ENCODE results near the gene TMEM33.

Gene TMEM33

DNA sequence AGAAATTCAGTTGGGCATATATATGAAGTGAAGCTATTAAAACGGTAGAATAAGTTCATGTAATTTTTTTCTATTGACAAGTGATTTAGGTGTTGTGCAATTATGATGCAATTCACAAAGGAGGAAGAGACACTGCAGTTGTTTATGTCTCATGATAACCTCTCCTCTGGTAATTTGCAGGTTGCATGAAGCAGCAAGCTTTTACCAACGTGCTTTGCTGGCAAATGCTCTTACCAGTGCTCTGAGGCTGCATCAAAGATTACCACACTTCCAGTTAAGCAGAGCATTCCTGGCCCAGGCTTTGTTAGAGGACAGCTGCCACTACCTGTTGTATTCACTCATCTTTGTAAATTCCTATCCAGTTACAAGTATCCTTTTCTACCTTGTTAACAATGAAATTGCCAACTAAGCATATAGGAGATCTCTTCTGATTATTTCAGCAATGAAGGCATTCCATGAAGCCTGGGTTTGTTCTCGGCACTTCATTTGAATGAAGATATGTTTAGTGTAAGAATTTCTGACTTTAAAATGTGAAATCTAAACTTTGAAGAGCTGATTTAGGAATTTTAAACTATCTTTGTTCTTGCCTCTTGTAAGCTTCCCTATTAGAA, 3.9 kb downstream of the TMEM33 start:
- no peak for DNase-seq (ENCODE audit: low read depth in 2 of 2)

DNA sequence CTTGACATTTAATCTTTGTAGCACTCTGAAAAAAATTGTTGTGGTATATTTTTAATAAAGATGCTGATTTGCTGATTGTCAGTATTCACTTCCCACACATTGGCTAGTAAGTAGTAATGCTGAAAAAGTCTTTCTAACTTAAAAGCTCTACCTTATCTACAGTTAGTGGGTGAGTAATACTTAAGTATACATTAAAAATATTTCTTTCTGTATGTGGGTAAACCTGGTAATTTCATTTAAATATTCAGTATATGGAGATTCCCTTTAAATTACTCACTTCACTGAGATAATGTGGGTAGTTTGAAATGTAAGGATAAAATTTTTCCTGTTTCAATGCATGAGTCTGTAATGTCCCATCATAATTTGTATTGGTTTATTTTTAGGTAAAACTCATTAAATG, 5.6 kb downstream of the TMEM33 start:
- DNase-seq (ENCODE audit: low read depth in 2 of 2): no peak

DNA sequence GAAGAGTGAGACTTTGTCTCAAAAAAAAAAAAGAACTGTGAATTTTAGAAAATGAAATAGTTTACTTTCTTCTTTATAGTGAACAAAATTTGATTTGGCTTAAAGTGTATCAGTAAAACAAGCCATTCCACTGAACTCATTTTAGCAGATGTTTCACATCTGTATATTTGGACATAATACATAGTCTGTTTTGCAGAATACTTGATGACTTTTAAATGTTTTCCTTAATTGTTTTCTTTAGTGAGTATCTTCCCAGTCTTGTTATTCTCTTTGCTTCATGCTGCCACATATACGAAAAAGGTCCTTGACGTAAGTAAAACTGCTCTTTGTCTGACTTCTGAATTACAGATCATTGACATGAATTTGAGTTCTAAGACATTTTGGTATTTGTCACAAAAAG, 8.3 kb downstream of the TMEM33 start:
- no peak for DNase-seq (ENCODE audit: low read depth in 2 of 2)

DNA sequence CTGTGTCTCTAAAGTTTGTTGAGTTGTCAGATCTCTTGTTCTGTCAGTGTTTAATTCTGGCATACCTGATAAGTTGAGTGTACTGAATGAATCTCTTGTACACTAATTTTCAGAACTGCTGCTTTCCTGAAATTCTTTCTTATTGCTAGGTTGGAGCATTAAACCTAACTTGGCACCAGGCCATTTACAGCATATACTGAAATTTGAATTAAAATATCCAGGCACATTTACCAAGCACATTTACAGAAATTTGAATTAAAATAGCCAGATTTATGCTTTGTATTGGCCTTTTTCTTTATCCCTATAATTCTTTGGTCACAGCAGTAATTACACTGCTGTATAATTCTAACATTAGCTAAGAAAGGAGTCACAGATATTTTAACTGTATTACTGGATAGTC, 8.9 kb downstream of the TMEM33 start:
- DNase-seq (ENCODE audit: low read depth in 2 of 2): no peak

DNA sequence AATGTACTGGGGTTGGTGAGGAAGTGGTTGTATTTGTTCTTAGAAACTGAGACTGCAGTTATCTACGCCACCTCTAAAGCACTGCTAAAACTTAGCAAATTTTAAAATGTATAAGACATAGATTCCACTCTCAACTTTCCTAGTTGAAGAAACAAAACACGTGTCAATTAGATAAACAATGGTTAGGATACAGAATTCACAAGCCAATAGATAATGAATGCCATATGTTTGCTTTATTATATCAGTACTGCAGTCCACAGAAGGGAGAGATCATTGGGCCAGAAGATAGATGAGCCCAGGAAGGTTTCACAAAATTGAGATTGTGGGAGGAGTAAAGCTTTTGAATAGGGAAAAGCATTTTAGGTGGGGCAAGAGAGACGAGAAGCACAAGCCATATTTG, 14.3 kb downstream of the TMEM33 start:
- no peak for DNase-seq (ENCODE audit: low read depth in 2 of 2)

DNA sequence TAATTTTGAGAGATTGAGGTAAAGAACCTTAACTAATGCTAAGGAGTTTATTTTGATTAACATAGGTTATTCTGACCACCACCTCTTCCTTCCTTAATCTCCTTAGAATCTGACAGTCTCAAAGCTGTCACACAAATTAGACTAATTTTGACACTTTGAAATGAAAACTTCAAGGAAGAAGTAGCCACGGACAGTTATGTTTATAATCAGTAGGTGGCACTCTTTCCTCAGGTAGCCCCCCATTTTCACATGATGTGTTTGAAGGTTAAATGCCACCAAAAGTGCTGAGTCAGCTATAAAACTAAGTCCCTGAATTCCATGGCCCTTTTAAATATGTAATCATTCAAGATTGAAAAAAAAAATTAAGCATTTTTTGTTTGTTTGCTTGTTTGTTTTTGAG, 22.4 kb downstream of the TMEM33 start:
- no peak for DNase-seq (ENCODE audit: low read depth in 2 of 2)

DNA sequence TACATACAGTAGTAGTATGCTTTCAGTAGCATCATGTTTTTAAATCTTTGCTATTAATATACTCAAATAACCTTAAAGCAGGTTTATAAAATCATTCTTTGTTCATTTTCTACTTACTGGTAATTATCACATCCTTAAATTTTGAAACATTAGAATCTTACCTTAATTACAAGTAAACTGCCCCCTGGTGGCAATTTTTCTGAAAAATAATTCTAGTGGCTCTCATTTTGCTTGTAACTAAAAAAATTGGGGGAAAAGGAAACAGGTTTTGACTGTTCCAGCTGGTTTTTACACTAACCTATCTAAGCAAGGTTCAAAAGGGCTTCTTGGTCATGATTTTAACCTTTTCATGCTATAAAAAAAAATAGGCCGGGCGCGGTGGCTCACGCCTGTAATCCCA, 27.9 kb downstream of the TMEM33 start:
- no peak for DNase-seq (ENCODE audit: low read depth in 2 of 2)

DNA sequence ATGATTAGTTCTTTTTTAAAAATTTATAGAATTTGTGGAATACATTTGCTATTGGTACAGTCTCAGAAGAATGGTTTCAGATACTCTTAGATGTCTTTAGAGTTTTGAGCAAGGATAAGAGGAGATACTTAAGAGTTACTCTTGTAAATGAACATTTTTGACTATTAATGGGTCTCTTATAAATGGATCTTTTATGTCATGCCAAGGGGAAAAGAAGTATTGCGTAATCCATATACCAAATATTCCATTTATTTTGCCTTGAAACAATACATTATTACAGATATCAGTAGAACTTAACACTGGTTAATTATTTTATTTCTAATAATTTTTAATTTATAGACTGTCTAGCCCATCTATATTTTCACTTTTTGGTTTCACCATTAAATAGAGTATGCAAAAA, 29.2 kb downstream of the TMEM33 start:
- DNase-seq (ENCODE audit: low read depth in 2 of 2): no peak

DNA sequence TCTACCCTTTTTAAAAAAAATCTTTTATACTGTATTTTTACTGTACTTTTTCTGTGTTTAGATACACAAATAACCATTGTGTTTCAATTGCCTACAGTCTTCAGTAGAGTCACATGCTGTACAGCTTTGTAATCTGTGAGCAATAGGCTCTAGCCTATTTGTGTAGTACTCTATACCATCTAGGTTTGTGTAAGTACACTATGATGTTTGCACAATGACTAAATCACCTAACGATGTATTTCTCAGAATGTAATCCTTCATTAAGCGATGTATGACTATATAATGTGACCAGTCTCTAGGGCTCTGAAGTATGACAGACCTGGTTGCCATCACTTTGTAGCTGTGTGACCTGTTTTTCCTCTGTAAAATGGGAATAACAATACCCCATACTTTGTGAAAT, 32.2 kb downstream of the TMEM33 start:
- no peak for DNase-seq (ENCODE audit: low read depth in 2 of 2)

DNA sequence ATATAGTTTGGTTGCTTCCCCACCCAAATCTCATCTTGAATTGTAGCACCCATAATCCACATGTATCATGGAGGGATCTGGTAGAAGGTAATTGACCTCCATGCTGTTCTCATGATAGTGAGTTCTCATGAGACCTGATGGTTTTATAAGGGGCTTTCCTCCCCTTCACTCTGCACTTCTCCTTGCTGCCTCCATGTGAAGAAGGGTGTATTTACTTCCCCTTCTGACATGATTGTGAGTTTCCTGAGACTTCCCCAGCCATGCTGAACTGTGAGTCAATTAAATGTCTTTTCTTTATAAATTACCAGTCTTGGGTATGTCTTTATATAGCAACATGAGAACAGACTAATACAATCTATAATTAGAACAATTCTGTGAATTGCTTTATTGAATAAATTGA, 34.4 kb downstream of the TMEM33 start:
- DNase-seq (ENCODE audit: low read depth in 2 of 2): no peak

DNA sequence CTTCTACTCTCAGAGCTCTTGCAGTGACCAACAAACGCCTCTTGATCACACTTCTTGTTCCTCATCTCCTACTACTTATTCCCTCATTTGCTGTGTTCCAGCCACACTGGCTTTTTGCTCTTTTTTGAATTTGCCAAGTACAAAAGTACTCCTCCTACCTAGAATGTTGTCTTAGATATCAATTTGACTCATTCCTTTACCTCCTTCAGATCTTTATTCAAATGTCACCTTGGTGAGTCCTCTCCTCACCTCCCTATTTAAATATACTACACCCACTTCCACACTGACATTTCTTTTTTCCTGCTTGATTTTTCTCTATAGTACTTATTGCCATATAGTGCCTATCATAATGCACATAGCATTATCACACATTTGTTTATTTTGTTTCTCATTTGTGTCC, 40.1 kb downstream of the TMEM33 start:
- DNase-seq (ENCODE audit: low read depth in 2 of 2): no peak

DNA sequence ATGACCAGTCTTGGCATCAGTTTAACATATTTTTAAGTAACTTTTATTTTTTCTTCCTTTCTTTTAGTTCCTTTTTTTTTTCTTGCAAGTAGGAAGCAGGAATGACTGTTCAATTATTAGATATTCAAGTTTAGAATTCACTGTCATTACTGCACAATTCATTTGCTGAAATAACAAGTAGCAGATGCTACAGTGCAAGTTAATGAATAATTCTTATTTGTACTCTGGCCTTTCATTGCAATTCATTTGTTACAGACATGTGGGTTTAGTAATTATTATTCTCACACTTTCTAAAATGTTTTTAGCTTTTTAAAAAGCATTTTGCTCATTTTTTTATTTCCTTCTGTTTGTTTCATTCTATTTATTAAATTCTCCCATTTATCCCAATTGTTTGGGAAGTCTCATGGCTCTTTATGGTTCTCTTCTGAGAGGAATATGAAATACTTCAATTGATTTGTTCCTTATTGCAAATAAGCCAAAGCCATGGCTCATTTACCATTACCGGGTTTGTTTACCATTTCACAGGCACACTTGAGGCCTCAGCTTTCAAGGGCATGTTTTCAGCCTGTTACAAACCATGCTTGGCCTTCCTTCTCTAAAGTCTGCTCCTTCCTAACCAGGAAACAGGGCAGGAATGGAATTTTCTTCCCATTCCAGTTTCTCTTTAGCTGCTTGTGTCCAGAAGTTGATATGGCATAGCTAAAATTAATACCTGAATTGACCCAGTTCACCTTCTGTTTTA, 41.7 kb downstream of the TMEM33 start:
- no peak for DNase-seq (ENCODE audit: low read depth in 2 of 2)

DNA sequence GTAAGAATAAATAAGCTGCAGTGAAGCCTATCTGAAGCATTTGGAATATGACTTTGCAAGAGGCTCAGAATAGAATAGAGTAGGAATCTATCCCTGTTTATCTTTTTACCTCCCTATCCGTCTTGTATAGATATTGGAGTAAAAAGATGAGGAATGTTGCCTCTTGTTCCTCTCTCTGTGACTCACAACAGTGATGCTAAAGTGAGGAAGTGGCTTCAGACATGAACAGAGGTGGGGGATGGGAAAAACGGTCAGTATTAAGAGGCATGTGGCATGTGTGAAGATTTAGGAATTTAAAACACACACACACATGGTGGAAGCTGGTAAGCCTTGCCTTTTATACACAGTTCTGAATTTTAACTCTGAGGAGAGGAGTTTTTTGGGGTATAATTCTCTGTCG, 42.5 kb downstream of the TMEM33 start:
- no peak for DNase-seq (ENCODE audit: low read depth in 2 of 2)

DNA sequence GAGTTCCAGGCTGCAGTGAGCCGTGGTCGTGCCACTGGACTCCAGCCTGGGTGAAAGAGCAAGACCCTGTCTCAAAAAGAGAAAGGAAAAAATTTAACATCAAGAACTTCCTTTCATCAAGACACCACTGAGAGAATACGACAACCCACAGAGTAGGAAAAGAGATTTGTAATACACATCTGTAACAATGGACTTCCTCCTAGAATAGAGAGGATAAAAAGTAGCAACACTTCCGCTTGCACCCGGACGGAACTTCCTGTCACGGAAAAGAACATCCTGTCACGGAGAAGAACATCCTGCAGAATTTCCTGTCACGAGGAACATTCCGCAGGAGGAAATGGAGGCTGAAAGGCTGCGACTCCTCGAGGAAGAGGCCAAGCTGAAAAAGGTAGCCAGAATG, 46.2 kb downstream of the TMEM33 start, which contains the start of gene DCAF4L1:
Gene DCAF4L1 (plus strand): TSS at position 301 of the 400 bp plus-strand sequence. CDS start 37 bp downstream, at position 338.
- no peak for DNase-seq (ENCODE audit: low read depth in 2 of 2)

DNA sequence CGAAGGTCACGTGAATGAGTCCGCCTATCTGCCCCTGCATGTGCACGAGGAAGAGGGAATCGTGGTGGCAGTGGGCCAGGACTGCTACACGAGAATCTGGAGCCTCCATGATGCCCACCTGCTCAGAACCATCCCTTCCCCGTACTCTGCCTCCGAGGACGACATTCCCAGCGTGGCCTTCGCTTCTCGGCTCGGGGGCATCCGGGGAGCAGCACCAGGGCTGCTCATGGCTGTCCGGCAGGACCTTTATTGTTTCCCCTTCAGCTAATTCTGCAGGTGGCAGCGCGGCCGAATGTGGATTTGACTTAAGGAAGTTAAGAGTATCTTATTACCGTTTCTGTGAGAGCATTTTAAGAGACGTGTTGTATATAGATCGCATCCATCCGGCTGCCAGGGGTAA, 47.5 kb downstream of the TMEM33 start:
- no peak for DNase-seq (ENCODE audit: low read depth in 2 of 2)

DNA sequence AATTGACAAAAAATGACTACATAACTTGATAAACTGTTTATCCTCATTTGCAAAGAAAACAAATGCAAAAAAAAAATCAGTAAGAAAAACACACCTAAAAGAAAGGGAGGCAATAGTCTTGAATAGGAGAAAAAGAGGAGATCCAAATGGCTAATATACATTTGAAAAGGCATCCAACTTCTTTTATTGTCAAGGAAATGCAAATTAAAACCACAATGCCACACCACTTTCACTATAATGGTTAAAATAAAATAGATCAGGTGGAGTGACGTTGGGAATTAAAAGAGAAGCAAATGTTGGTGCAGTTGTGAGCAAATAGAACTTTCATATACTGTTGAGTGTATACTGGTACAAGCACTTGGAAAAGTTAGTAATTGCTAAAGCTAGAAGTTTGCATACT, 49.9 kb downstream of the TMEM33 start:
- DNase-seq (ENCODE audit: low read depth in 2 of 2): no peak

DNA sequence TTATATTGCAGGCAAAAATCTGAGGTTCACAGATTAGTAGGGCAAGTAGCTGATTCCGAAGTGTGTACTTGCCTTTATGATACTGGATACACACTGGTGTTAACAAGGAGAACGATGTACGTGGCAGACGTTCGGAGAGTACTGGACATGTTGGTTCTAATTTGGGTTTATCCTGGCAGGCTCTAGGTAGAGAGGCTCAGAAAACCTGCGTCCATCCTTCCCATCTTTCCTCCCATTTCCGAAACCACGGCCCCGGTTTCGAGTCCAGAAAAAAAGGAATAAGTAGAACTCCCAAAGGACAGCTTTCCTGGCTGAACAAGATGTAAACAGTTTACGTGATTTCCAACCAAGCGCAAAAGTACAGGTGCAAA, 54.8 kb downstream of the TMEM33 start:
- no peak for DNase-seq (ENCODE audit: low read depth in 2 of 2)

DNA sequence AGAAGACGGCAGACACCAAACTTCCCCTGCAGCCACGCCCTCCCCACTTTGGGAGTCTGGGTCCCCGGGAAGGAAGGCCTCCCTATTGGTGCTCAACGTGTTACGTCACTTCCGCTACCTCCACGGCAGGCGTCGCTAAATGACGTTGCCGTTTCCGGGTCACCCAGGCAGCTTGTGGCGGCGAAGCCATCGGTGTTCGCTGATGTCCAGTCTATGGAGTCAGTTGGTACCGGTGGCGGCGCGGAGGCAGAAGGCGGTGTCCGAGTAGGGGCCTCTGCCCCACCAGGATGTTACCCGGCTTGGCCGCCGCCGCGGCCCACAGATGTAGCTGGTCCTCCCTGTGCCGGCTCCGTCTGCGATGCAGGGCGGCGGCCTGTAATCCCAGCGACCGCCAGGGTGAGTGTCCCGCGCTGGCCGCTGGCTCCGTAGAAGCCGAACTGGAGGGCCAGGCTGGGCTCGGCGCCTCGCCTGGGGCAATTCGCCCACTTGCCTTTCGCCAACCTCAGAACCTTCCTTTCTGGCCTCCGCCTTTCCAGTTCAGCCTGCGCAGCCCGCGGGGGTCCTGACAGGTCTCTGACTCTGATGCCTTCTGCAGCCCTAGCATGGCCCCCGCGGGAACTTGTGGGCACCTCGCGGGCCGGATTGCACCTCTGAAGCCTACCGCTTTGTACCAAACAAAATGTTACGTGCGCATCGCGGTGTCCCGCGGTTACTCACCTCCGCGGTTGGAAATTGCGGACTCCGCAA, 55.3 kb downstream of the TMEM33 start, which contains the start of gene SLC30A9:
Gene SLC30A9 (plus strand): TSS at position 166 of the 747 bp plus-strand sequence. CDS start 122 bp downstream, at position 288.
- DNase-seq (ENCODE audit: low read depth in 2 of 2): peak; percentile 81 to 85

DNA sequence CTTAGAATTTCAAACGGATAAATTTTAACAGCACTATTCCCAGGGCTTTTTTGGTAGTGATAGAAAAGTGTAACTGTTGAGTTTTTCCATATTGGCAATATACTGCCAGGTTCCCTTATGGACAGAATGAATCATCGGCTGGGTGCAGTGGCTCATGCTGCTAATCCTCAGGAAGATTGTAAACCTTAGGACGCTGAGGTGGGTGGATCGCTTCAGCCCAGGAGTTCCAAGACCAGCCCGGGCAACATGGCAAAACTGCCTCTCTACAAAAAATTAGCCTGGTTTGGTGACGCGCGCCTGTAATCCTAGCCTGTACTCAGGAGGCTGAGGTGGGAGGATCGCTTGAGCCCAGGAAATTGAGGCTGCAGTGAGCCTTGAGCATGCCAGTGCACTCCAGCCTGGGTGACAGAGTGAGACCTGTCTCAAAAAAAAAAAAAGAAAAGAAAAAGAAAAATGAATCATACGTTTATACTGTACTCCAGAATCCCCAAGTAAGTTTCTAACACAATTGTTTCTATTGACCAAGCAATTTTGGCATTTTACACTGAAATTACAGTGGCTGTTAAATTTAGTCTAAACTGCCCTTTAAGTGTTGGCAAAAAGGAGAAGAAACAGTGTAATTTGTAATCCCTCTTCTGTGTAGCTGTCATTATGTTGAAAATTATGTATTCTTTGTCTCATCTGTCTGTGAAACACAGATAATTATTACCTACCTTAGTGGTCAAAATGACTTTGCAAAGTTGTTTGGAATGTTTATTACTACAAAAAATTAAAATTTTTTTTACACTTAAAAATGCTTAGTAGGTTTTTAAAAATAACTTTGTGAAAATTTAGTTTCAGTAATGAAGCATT, 56.9 kb downstream of the TMEM33 start:
- no peak for DNase-seq (ENCODE audit: low read depth in 2 of 2)

DNA sequence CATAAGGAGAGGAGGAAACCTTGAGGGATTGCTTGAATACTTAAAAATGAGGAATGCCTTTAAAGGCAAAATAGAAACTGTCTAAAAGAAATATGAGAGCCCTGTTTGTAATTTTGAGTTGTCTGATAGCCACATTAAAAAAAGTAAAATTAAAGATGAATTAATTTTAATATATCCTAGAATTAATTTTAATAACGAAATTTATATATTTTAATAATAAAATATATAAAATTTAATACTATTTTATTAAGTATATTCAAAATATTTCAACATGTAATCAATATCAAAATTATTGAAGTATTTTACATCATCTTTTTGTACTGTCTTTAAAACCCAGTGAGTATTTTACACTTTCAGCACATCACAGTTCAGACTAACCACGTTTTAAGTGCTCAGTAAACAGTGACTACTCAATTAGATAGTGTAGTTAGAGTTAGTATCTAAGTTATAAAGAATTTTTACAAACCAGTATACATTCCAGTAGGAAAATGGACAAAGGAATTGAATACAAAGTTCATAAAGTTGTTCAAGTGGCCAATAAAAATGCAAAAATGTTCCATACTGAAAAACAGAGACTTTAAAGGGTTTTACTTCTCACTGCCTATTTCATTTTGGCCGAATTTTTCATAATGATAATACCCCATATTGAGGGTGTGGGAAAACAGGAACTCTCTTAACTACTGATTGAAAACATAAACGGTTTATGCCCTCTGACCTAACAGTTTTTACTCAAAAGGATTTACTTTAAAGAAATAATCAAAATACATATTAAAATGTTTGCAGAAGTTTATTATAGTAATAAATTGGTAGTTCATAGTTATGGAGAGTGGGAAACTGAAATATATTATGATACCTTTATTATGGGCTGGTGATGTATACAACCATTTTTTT, 58.0 kb downstream of the TMEM33 start:
- DNase-seq (ENCODE audit: low read depth in 2 of 2): no peak

DNA sequence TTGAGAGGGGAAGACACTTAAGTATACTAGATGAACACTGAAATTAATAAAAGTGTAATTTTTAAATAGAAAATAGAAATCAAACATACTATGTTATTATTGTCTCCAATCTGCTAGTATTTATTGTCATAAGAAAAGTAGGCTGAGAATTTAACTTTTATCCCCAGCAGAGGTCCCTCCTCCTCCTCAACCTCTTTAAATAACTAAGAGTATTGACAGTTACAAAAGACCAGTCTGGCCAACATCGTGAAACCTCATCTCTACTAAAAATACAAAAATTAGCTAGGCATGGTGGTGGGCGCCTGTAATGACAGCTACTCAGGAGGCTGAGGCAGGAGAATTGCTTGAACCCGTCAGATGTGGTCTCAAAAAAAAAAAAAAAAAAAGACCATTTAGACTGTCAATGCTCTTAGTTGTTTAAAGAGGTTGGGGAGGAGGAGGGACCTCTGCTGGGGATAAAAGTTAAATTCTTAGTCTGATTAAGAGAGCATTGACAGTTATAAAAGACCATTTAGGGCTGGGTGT, 59.3 kb downstream of the TMEM33 start:
- no peak for DNase-seq (ENCODE audit: low read depth in 2 of 2)
